ENCODE data around the gene EFNA5. TPM values are rescaled to one million over a fixed set of nuclear protein-coding genes. Genes with fewer than 3 reads are reported as not detected.

EFNA5 gene
- total RNA-seq, 4 donors from 2014 or later, result 2.4 to 9.2 (median 3.9) TPM

DNA sequence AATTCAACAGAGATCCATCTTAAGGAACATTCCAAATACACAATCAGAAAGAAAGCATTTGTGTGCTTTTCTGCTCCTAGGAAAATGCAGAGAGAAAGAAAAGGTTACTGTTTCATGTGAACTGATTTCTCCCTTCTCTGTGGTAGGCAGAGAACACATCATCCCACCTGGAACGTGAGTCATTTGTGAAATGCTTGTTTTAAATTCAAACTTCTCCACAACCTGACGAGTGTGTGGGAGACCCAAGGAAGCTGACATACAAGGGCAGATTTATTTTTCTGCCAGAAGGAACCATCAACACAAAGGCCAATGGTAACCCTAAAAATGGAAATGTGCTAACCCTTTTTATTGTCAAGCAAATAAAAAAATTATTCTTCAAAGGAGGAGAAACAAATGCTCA is 156.4 kb downstream of the EFNA5 start:
- Histone ChIP-seq H3K4me1 (no peaks in the 10 kb centered on the region), H3K27me3 (no peaks in the 10 kb centered on the region), H3K9me3 (no peaks in the 10 kb centered on the region), H3K27ac (no peak overlapping the region), H3K4me3 (no peak overlapping the region), H3K36me3 (no peaks in the 10 kb centered on the region)
- WGBS, 2 donors (ENCODE audit: low coverage in 1 of 2), result 58 to 62% methylated on average over 2 of the region's 2 CpGs
- TF ChIP-seq, protein P1, sequence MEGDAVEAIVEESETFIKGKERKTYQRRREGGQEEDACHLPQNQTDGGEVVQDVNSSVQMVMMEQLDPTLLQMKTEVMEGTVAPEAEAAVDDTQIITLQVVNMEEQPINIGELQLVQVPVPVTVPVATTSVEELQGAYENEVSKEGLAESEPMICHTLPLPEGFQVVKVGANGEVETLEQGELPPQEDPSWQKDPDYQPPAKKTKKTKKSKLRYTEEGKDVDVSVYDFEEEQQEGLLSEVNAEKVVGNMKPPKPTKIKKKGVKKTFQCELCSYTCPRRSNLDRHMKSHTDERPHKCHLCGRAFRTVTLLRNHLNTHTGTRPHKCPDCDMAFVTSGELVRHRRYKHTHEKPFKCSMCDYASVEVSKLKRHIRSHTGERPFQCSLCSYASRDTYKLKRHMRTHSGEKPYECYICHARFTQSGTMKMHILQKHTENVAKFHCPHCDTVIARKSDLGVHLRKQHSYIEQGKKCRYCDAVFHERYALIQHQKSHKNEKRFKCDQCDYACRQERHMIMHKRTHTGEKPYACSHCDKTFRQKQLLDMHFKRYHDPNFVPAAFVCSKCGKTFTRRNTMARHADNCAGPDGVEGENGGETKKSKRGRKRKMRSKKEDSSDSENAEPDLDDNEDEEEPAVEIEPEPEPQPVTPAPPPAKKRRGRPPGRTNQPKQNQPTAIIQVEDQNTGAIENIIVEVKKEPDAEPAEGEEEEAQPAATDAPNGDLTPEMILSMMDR (IDR thresholded peaks at IDR 0.05), result no peak
- TF ChIP-seq EP300 (IDR thresholded peaks at IDR 0.05) (no peak), POLR2A (IDR thresholded peaks at IDR 0.05) (no peak), POLR2AphosphoS5 (IDR thresholded peaks at IDR 0.05) (no peak)
- ATAC-seq, result no peak

DNA sequence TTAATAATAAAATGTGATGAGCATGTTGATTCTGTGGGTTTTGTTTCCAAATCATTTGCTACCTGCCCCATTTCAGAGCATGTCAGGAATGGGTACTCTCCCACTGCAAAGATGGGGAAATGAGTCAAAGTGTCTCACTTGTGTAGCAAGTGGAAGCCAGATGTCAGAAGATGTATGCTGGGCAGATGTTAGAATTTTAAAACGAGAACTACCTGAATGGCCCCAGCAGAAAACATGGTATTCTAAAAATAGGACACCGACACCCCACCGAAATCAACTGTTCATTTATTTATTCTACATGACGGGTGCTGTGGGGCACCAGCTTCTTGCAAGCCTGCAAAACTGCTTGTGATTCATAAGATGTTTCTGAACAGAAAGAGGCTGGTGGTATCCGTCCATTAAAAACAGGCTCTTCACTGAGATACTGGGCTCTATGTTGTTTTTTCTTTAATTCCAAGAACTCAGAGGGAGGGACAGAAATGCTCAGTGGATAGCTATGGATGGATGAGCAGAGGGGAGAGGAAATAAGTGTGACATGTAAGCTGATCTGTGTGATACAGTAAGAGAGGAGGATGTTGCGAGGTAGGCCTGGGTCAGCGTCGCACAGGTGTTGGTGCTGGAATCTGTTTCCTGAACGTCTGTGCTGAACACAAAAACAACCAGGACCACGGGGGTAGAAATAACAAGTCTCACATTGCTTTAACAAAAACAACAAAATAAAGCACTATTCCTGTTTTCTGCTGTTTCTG is 157.2 kb downstream of the EFNA5 start:
- ATAC-seq, result no peak
- TF ChIP-seq, protein P1 (IDR thresholded peaks at IDR 0.05), result no peak
- TF ChIP-seq POLR2A (IDR thresholded peaks at IDR 0.05) (no peak), POLR2AphosphoS5 (IDR thresholded peaks at IDR 0.05) (no peak), EP300 (IDR thresholded peaks at IDR 0.05) (no peak)
- H3K36me3 ChIP-seq, result no peaks in the 10 kb centered on the region
- H3K27me3 ChIP-seq, result no peaks in the 10 kb centered on the region
- H3K4me3 ChIP-seq, result no peak overlapping the region
- no peak overlapping the region for H3K27ac ChIP-seq
- 67 to 78% methylated on average over 9 to 10 of the region's 10 CpGs for WGBS, 2 donors (ENCODE audit: low coverage in 1 of 2)
- H3K9me3 ChIP-seq, result no peaks in the 10 kb centered on the region
- no peaks in the 10 kb centered on the region for H3K4me1 ChIP-seq

DNA sequence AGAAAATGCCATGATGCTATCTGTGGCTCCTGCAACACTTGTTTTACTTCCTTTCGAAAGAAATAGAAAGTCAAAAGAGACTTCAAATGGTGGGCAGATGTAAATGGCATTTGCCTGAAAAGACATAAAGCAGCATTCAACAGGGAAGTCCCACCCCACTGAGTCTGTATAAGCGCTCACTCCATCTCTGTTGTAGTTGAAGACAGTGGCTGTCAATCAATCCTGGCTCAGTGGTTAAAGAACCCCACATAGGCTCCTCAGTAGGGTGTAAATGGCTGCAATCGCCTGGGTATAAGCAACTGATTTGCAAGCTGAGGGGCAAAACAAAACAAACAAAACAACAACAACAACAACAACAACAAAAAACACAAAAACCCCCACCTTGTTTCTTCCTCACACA is 158.7 kb downstream of the EFNA5 start:
- Histone ChIP-seq H3K4me3 (no peak overlapping the region), H3K9me3 (no peaks in the 10 kb centered on the region), H3K27me3 (no peaks in the 10 kb centered on the region), H3K4me1 (no peaks in the 10 kb centered on the region), H3K36me3 (no peaks in the 10 kb centered on the region), H3K27ac (no peak overlapping the region)
- ATAC-seq, result no peak
- 90 to 93% methylated on average over 3 of the region's 3 CpGs for WGBS, 2 donors (ENCODE audit: low coverage in 1 of 2)
- TF ChIP-seq POLR2A (IDR thresholded peaks at IDR 0.05), result no peak
- TF ChIP-seq, protein P1 (IDR thresholded peaks at IDR 0.05), result no peak
- no peak for TF ChIP-seq POLR2AphosphoS5 (IDR thresholded peaks at IDR 0.05)
- no peak for TF ChIP-seq EP300 (IDR thresholded peaks at IDR 0.05)

DNA sequence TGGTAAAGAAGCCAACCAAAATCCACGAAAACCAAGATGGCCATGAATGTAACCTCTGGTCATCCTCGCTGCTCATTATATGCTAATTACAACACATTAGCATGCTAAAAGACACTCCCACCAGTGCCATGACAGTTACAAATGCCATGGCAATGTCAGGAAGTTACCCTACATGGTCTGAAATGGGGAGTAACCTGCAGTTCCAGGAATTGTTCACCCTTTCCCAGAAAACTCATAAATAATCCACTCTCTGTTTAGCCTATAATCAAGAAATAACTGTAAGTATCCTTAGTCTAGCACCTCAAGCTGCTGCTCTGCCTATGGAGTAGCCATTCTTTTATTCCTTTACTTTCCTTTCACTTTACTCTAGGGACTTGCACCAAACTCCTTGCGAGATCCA is 160.6 kb downstream of the EFNA5 start:
- no peak overlapping the region for H3K27ac ChIP-seq
- H3K36me3 ChIP-seq, result no peaks in the 10 kb centered on the region
- H3K4me3 ChIP-seq, result no peak overlapping the region
- ATAC-seq, result no peak
- no peaks in the 10 kb centered on the region for H3K4me1 ChIP-seq
- no peak for TF ChIP-seq EP300 (IDR thresholded peaks at IDR 0.05)
- no peak for TF ChIP-seq POLR2AphosphoS5 (IDR thresholded peaks at IDR 0.05)
- TF ChIP-seq POLR2A (IDR thresholded peaks at IDR 0.05), result no peak
- TF ChIP-seq, protein P1 (IDR thresholded peaks at IDR 0.05), result no peak
- no peaks in the 10 kb centered on the region for H3K9me3 ChIP-seq
- 85 to 93% methylated on average over 3 of the region's 3 CpGs for WGBS, 2 donors (ENCODE audit: low coverage in 1 of 2)
- H3K27me3 ChIP-seq, result no peaks in the 10 kb centered on the region

DNA sequence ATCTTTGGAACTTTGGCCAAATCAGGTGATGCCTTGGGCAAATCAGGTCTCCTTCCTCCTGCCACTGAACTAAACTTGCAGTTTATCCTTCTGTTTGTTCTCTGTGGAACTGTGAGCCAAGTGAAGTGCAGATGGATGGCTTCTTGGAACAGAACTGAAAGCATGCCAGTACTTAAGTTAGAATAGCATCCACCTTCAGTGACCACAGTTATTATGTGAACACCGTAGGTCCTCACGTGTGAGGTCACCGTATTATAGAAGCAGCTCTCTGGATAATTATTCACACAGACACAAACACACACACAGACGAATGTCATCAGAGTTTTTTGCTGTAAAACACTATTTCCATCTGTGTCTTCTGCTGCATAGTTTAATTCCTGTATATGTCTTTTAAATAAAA is 162.6 kb downstream of the EFNA5 start:
- Histone ChIP-seq H3K4me1 (no peaks in the 10 kb centered on the region), H3K9me3 (no peaks in the 10 kb centered on the region), H3K27me3 (no peaks in the 10 kb centered on the region), H3K4me3 (no peak overlapping the region), H3K27ac (no peak overlapping the region), H3K36me3 (no peaks in the 10 kb centered on the region)
- TF ChIP-seq POLR2AphosphoS5 (IDR thresholded peaks at IDR 0.05) (no peak), POLR2A (IDR thresholded peaks at IDR 0.05) (no peak), EP300 (IDR thresholded peaks at IDR 0.05) (no peak)
- TF ChIP-seq, protein P1 (IDR thresholded peaks at IDR 0.05), result no peak
- no peak for ATAC-seq
- 60 to 93% methylated on average over 3 to 4 of the region's 4 CpGs for WGBS, 2 donors (ENCODE audit: low coverage in 1 of 2)

Measured in gastroesophageal sphincter (tissue), 4 donors.